Smooth muscle cell (in vitro differentiated cells): ENCODE measurements around the gene ANTXR2. TPM values are rescaled to one million over a fixed set of nuclear protein-coding genes. Genes with fewer than 3 reads are reported as not detected.

Experiments used
- DNase-seq: peaks from one replicate; lab custom pipeline; 2025; ENCODE audit not compliant: unreplicated experiment; lab: John Stamatoyannopoulos, UW
- H2AFZ ChIP-seq: fragments of 200-600 bp; sonication (generic); 2 replicates; pipeline ENCODE4 v1.6.0; 2016; ENCODE audit warnings: antibody characterized with exemption, low read depth, mild to moderate bottlenecking
- H3F3A ChIP-seq: fragments of 200-600 bp; sonication (generic); 2 replicates; pipeline ENCODE4 v1.6.0; 2017; ENCODE audit warnings: antibody characterized with exemption, low read depth
- H3K27ac ChIP-seq: fragments of 200-600 bp; sonication (generic); 2 replicates; pipeline ENCODE4 v1.5.1; 2016; ENCODE audit warnings: low read depth, mild to moderate bottlenecking
- H3K27me3 ChIP-seq: fragments of 200-600 bp; sonication (generic); 2 replicates; pipeline ENCODE4 v1.6.1; 2016; ENCODE audit warnings: low read depth, mild to moderate bottlenecking
- H3K36me3 ChIP-seq: fragments of 200-600 bp; sonication (generic); 2 replicates; pipeline ENCODE4 v1.5.1; 2016; ENCODE audit warnings: low read depth
- H3K4me1 ChIP-seq: fragments of 200-600 bp; sonication (generic); 2 replicates; pipeline ENCODE4 v1.5.1; 2016; ENCODE audit warnings: low read depth
- H3K4me2 ChIP-seq: fragments of 200-600 bp; sonication (generic); 2 replicates; pipeline ENCODE4 v1.6.0; 2016; ENCODE audit warnings: mild to moderate bottlenecking
- H3K4me3 ChIP-seq: fragments of 200-600 bp; sonication (generic); 2 replicates; pipeline ENCODE4 v1.5.1; 2016; ENCODE audit warnings: mild to moderate bottlenecking
- H3K79me2 ChIP-seq: fragments of 200-600 bp; sonication (generic); 2 replicates; pipeline ENCODE4 v1.6.0; 2016; ENCODE audit warnings: low read depth, mild to moderate bottlenecking
- H3K9ac ChIP-seq: fragments of 200-600 bp; sonication (generic); 2 replicates; pipeline ENCODE4 v1.6.0; 2016; ENCODE audit warnings: low read depth
- H3K9me3 ChIP-seq: fragments of 200-600 bp; sonication (generic); replicated peaks from 2 replicates; pipeline ENCODE4 v1.5.1; 2016; ENCODE audit warnings: low read depth
- H4K20me1 ChIP-seq: fragments of 200-600 bp; sonication (generic); 2 replicates; pipeline ENCODE4 v1.6.0; 2016; ENCODE audit warnings: low read depth
- WGBS: methylation state at CpG from one replicate; pipeline ENCODE4 v1.1.7; 2016; ENCODE audit warnings: low lambda C conversion rate; 5-methylcytosine and 5-hydroxymethylcytosine counted together
- polyA plus RNA-seq: library from polyadenylated mRNA; unstranded; fragments of >200 nt; fragmentation: Nextera tagmentation; extraction: Ambion mirVana; gene quantifications from 2 replicates; pipeline ENCODE4 v1.2.1, GENCODE V29; 2016
- total RNA-seq: library from RNA; depleted of rRNA; stranded (reverse); fragments of >200 nt; gene quantifications from 2 replicates; pipeline ENCODE4 v1.2.3, GENCODE V29; 2014
- TF ChIP-seq, protein P1 (sequence below): fragments of 200-600 bp; sonication (generic); IDR thresholded peaks from 2 replicates; pipeline ENCODE4 v1.5.1; 2017; ENCODE audit warnings: borderline replicate concordance, mild to moderate bottlenecking, antibody characterized with exemption; ENCODE audit not compliant: insufficient read depth, poor library complexity, severe bottlenecking

Gene ANTXR2
- total and polyA plus RNA-seq, 2 experiments from 2014 or later, result 67.6 to 74.5 TPM

DNA sequence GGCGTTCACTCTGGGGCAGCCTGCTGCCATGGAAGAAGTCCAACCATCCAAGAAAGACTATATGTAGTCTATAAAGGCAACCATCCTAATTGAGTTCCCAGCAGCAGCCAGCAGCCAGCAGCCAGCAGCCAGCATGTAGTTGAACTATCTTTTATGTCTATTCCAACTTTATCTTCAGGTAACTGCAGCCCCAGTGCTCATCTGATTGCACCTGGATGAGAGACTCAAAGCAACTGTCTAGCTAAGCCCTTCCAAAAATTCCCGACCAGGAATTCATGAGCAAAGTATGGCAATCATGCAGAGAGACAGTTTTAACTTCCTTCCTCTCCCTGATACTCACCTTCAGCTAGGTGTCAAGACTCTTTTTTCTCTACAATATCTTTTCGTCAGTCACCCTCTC lies 216.8 kb downstream of the ANTXR2 start:
- Histone ChIP-seq H3K4me3 (no peak overlapping the region), H3K4me2 (no peak overlapping the region)
- WGBS, result 95% methylated on average over 3 of the region's 3 CpGs

DNA sequence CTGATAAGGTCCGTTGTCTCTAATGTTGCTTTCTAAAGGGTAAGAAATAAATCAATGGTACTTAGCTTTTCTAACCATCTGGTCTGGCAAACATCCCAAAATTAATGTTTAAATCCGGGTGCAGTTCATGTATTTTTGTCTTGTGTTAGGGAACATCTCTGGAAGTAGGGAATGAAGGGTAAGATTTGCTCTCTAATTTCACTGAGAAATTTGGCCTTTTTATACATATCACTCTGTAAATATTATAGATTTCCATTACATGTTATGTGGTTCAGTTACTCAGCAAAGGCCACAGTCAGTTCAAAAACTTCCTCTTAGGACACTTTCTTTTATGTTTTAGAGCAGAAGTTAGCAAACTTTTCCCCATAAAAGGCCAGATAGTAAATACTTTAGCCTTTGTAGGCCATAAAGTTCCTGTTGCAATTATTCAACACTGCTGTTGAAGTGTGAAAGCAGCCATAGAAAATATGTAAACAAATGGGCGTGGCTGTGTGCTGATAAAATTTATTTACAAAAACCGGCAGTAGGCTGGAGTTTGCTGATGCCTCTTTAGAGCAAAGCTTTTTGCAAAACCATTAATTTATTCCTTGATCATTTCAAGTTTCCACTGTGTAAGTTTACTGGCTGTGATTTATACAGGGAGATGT lies 218.1 kb downstream of the ANTXR2 start:
- TF ChIP-seq, protein P1, sequence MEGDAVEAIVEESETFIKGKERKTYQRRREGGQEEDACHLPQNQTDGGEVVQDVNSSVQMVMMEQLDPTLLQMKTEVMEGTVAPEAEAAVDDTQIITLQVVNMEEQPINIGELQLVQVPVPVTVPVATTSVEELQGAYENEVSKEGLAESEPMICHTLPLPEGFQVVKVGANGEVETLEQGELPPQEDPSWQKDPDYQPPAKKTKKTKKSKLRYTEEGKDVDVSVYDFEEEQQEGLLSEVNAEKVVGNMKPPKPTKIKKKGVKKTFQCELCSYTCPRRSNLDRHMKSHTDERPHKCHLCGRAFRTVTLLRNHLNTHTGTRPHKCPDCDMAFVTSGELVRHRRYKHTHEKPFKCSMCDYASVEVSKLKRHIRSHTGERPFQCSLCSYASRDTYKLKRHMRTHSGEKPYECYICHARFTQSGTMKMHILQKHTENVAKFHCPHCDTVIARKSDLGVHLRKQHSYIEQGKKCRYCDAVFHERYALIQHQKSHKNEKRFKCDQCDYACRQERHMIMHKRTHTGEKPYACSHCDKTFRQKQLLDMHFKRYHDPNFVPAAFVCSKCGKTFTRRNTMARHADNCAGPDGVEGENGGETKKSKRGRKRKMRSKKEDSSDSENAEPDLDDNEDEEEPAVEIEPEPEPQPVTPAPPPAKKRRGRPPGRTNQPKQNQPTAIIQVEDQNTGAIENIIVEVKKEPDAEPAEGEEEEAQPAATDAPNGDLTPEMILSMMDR, result no peak
- WGBS, result 30% methylated on average over 4 of the region's 4 CpGs
- no peak overlapping the region for H3K4me3 ChIP-seq
- no peaks in the 10 kb centered on the region for H3K79me2 ChIP-seq
- H3K4me2 ChIP-seq, result peak overlapping the region; percentile 55
- H2AFZ ChIP-seq, result peak overlapping the region; percentile 32
- no peak overlapping the region for H3K9ac ChIP-seq
- no peaks in the 10 kb centered on the region for H3K4me1 ChIP-seq
- H4K20me1 ChIP-seq, result no peaks in the 10 kb centered on the region
- H3F3A ChIP-seq, result no peaks in the 10 kb centered on the region
- no peaks in the 10 kb centered on the region for H3K36me3 ChIP-seq
- no peaks in the 10 kb centered on the region for H3K27me3 ChIP-seq
- H3K9me3 ChIP-seq, result no peaks in the 10 kb centered on the region
- DNase-seq, result no peak
- peak overlapping the region; percentile 46 for H3K27ac ChIP-seq

More for the DNA sequence above, 216.8 kb downstream of the ANTXR2 start:
- TF ChIP-seq, protein P1, result no peak
- H3K27ac ChIP-seq, result no peak overlapping the region
- H2AFZ ChIP-seq, result no peak overlapping the region
- H3K9ac ChIP-seq, result no peak overlapping the region
- DNase-seq, result no peak
- H3K79me2 ChIP-seq, result no peaks in the 10 kb centered on the region
- H3K4me1 ChIP-seq, result no peaks in the 10 kb centered on the region
- H3K27me3 ChIP-seq, result no peaks in the 10 kb centered on the region
- H3F3A ChIP-seq, result no peaks in the 10 kb centered on the region
- no peaks in the 10 kb centered on the region for H4K20me1 ChIP-seq
- no peaks in the 10 kb centered on the region for H3K36me3 ChIP-seq
- no peaks in the 10 kb centered on the region for H3K9me3 ChIP-seq

DNA sequence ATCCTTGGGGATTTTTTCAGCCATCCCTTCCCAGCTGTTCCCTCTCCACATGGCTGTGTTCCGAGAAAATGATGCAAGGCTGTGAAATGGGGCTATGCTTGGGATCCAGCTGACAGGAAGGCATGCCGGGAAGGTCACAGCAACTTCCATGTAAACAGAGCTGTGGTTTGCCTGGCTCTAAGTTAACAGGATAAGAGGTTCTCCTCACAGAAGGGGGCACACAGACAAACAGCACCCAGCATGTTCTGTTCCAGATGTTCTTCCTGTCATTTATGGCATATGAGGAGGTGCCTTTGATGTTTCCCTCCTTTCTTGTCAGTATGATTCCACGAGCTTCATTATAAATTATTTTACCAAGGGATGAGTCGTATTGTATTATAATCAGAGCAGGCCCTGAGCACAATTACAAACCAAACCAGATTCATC lies 220.7 kb downstream of the ANTXR2 start:
- Histone ChIP-seq H3K27ac (peak overlapping the region; percentile 39), H3K4me3 (no peak overlapping the region), H3K9ac (no peak overlapping the region), H3K27me3 (no peaks in the 10 kb centered on the region), H4K20me1 (no peaks in the 10 kb centered on the region), H3F3A (no peaks in the 10 kb centered on the region), H3K9me3 (no peaks in the 10 kb centered on the region), H2AFZ (peak overlapping the region; percentile 81), H3K4me1 (no peaks in the 10 kb centered on the region), H3K36me3 (no peaks in the 10 kb centered on the region), H3K4me2 (peak overlapping the region; percentile 50), H3K79me2 (no peaks in the 10 kb centered on the region)
- 37% methylated on average over 4 of the region's 4 CpGs for WGBS
- TF ChIP-seq, protein P1, result no peak
- no peak for DNase-seq

DNA sequence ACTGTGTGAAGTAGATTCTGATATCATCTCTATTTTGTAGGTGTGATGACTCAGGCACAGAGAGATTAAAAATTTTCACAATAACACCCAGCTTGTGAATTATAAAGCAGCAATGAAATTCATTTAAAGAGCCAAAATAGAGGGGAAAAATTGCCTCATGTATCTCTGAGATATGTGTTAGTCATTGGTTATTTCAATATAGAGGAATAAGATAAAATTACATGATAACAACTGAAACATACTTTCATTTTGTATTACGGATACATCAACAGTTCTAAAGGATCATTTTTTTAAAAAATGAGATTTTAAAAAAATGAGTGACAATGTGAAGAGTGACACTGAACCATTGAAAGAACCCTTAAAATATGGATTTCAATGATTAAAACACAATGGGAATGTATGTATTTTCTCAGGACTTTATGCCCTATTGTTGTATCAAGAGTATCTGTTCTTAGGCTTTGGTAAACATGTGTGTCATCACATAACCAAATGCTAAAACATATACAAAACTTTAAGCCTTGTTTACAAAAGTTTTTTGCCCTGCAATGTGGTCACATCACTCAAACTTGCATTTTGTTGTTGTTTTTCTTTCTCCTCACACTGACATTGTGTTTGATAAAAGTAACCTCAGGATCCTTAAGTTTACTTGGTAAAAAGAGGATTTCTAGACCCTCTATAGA lies 221.3 kb downstream of the ANTXR2 start:
- DNase-seq, result no peak

More for the DNA sequence above, 221.3 kb downstream of the ANTXR2 start:
- TF ChIP-seq, protein P1, result no peak
- Histone ChIP-seq H3K36me3 (no peaks in the 10 kb centered on the region), H3K9me3 (no peaks in the 10 kb centered on the region), H3K27me3 (no peaks in the 10 kb centered on the region), H4K20me1 (no peaks in the 10 kb centered on the region), H3K4me3 (no peak overlapping the region), H3K27ac (peak overlapping the region; percentile 39), H2AFZ (peak overlapping the region; percentile 81), H3K4me2 (peak overlapping the region; percentile 39), H3F3A (no peaks in the 10 kb centered on the region), H3K9ac (no peak overlapping the region), H3K79me2 (no peaks in the 10 kb centered on the region), H3K4me1 (no peaks in the 10 kb centered on the region)
- WGBS, result 77% methylated on average over 1 of the region's 1 CpG
